ENCODE measurements around the gene ANO9. TPM values are rescaled to one million over a fixed set of nuclear protein-coding genes. Genes with fewer than 3 reads are reported as not detected.
A peak's percentile ranks its signal among the peaks of the same experiment; 100 is the strongest.

The ANO9 gene
- total and polyA plus RNA-seq, 8 donors = 5.7 to 208 (median 31.6) TPM

- Histone ChIP-seq H3K27me3 (peaks cover 0 to 27% (median 10%) of the 10 kb centered on the region in 3 donors), H3K4me1 (peaks cover 0 to 32% (median 28%) of the 10 kb centered on the region in 4 donors), H3K4me3 (no peak overlapping the region), H3K9me3 (no peaks in the 10 kb centered on the region), H3K36me3 (peaks cover 0 to 51% (median 27%) of the 10 kb centered on the region in 4 donors), H3K27ac (no peak overlapping the region)
- TF ChIP-seq EP300 (IDR thresholded peaks at IDR 0.05) (no peak), CTCF (IDR thresholded peaks at IDR 0.05) (no peak), POLR2A (IDR thresholded peaks at IDR 0.05) (no peak), POLR2AphosphoS5 (IDR thresholded peaks at IDR 0.05) (no peak)
- no peak for DNase-seq
- WGBS, 5 donors = 49 to 88% (median 82%) methylated on average over 18 to 50 of the region's 50 CpGs
- intact Hi-C loops (cut with DNase I; ENCODE audit: low total_unique reads) = no loop called here
Measured at GRCh38 chr11:400241-400689, 41.5 kb downstream of the ANO9 start.

DNA sequence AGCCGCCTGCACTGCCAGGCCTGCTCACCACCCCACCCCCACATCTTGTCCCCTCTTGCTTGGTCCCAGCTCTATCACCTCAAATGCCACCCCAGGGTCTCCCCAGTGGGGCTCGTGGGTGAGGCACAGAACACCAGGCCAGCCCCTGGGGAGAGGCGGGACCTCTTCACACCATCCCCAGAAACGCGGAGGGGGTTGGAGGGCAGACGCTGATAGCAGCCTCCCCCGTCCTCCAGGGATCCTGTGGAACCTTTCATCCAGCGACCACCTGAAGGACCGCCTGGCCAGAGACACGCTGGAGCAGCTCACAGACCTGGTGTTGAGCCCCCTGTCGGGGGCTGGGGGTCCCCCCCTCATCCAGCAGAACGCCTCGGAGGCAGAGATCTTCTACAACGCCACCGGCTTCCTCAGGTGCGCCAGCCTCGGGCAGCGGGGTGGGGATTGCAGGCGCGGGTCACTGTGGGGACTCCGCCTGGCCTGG, 42.0 kb downstream of the ANO9 start:
- intact Hi-C loops (cut with DNase I; ENCODE audit: low total_unique reads) = no loop called here
- TF ChIP-seq POLR2AphosphoS5 (IDR thresholded peaks at IDR 0.05) (no peak), CTCF (IDR thresholded peaks at IDR 0.05) (no peak), EP300 (IDR thresholded peaks at IDR 0.05) (no peak), POLR2A (IDR thresholded peaks at IDR 0.05) (no peak)
- H3K27ac ChIP-seq = no peak overlapping the region
- H3K36me3 ChIP-seq = peaks cover 0 to 46% (median 27%) of the 10 kb centered on the region in 4 donors
- DNase-seq = no peak
- peaks cover 0 to 27% (median 10%) of the 10 kb centered on the region in 3 donors for H3K27me3 ChIP-seq
- no peaks in the 10 kb centered on the region for H3K9me3 ChIP-seq
- peaks cover 0 to 34% (median 29%) of the 10 kb centered on the region in 4 donors for H3K4me1 ChIP-seq
- no peak overlapping the region for H3K4me3 ChIP-seq
- 47 to 95% (median 88%) methylated on average over 15 to 21 of the region's 21 CpGs for WGBS, 5 donors

GRCh38 chr11:398826-399225, 43.0 kb downstream of the ANO9 start:
- 90 to 95% (median 92%) methylated on average over 18 to 20 of the region's 20 CpGs for WGBS, 5 donors
- Histone ChIP-seq H3K27ac (no peak overlapping the region), H3K27me3 (peaks cover 0 to 28% (median 10%) of the 10 kb centered on the region in 3 donors), H3K4me3 (no peak overlapping the region), H3K9me3 (no peaks in the 10 kb centered on the region), H3K4me1 (peaks cover 1 to 35% (median 30%) of the 10 kb centered on the region in 4 donors), H3K36me3 (peaks cover 0 to 37% (median 22%) of the 10 kb centered on the region in 4 donors)
- no peak for DNase-seq
- TF ChIP-seq EP300 (IDR thresholded peaks at IDR 0.05) = no peak
- TF ChIP-seq CTCF (IDR thresholded peaks at IDR 0.05) = no peak
- no peak for TF ChIP-seq POLR2AphosphoS5 (IDR thresholded peaks at IDR 0.05)
- TF ChIP-seq POLR2A (IDR thresholded peaks at IDR 0.05) = no peak
- intact Hi-C loops (cut with DNase I; ENCODE audit: low total_unique reads) = no loop called here

- WGBS, 5 donors = 36 to 72% (median 55%) methylated on average over 19 to 43 of the region's 43 CpGs
- Histone ChIP-seq H3K36me3 (peaks cover 0 to 27% (median 15%) of the 10 kb centered on the region in 4 donors), H3K4me3 (peak overlapping the region; percentile 23 to 48 (median 42)), H3K27ac (no peak overlapping the region), H3K27me3 (peaks cover 0 to 39% (median 10%) of the 10 kb centered on the region in 3 donors), H3K4me1 (peaks cover 9 to 44% (median 39%) of the 10 kb centered on the region in 4 donors), H3K9me3 (no peaks in the 10 kb centered on the region)
- peak in 1 of 2 donors; percentile 87 for DNase-seq
- TF ChIP-seq EP300 (IDR thresholded peaks at IDR 0.05) = no peak
- TF ChIP-seq CTCF (IDR thresholded peaks at IDR 0.05) = peak in 3 of 7 experiments; percentile 23 to 24 (median 23)
- intact Hi-C loops (cut with DNase I; ENCODE audit: low total_unique reads) = no loop called here
Measured at GRCh38 chr11:396948-397548, 44.8 kb downstream of the ANO9 start.

Data from stomach (tissue), 9 donors.